Measurements from ENCODE around the gene NOL4L.

The NOL4L gene

GRCh38 chr20:32603046-32603726, 18.1 kb upstream of the NOL4L start:
- peaks cover 3% of the 10 kb centered on the region for H3K4me1 Mint-ChIP-seq
- no peak for TF ChIP-seq CTCF (IDR thresholded peaks at IDR 0.05)
- no peaks in the 10 kb centered on the region for H3K36me3 Mint-ChIP-seq (ENCODE audit: low read depth)
- no peak overlapping the region for H3K27ac Mint-ChIP-seq
- DNase-seq, result no peak
- no peak overlapping the region for H3K4me3 Mint-ChIP-seq
- H3K27me3 Mint-ChIP-seq (ENCODE audit: low read depth, poor library complexity), result peaks cover 9% of the 10 kb centered on the region
- H3K9me3 Mint-ChIP-seq, result no peaks in the 10 kb centered on the region

GRCh38 chr20:32602273-32602672, 17.1 kb upstream of the NOL4L start:
- no peak for DNase-seq
- Mint-ChIP-seq H3K4me1 (peaks cover 5% of the 10 kb centered on the region), H3K27me3 (ENCODE audit: low read depth, poor library complexity) (peaks cover 9% of the 10 kb centered on the region), H3K4me3 (no peak overlapping the region), H3K9me3 (no peaks in the 10 kb centered on the region), H3K36me3 (ENCODE audit: low read depth) (no peaks in the 10 kb centered on the region), H3K27ac (no peak overlapping the region)
- TF ChIP-seq CTCF (IDR thresholded peaks at IDR 0.05), result no peak

GRCh38 chr20:32600681-32601237, 15.6 kb upstream of the NOL4L start:
- Mint-ChIP-seq H3K9me3 (no peaks in the 10 kb centered on the region), H3K4me1 (peaks cover 10% of the 10 kb centered on the region), H3K27ac (no peak overlapping the region), H3K4me3 (no peak overlapping the region), H3K36me3 (ENCODE audit: low read depth) (no peaks in the 10 kb centered on the region), H3K27me3 (ENCODE audit: low read depth, poor library complexity) (peaks cover 9% of the 10 kb centered on the region)
- TF ChIP-seq CTCF (IDR thresholded peaks at IDR 0.05), result no peak
- no peak for DNase-seq

DNA sequence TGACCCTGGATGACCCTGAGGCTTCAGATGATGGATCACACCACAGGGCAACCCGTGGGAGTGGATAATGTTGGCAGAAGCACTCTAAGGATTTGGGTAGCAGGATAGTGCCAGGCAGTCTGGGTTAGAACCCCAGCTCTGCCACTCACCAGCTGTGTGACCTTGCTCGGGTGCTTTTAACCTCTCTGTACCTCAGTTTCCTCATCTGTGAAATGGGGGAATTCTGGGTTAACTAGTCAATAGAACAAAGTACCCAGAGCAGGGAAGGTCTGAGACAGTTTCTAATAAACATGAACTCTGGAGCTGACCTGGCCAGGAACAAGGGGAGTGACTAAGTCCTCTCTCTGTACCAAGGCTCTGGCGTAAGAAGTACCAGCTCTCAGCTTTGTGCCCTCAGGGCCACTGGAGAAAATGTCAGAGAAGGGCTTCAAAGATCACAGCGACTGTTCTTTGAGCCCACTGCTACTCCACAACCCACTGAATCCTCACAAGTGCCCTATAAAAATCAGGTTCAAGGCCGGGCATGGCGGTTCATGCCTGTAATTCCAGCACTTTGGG, 14.7 kb upstream of the NOL4L start:
- H3K9me3 Mint-ChIP-seq, result no peaks in the 10 kb centered on the region
- DNase-seq, result no peak
- peaks cover 10% of the 10 kb centered on the region for H3K4me1 Mint-ChIP-seq
- H3K27me3 Mint-ChIP-seq (ENCODE audit: low read depth, poor library complexity), result peaks cover 9% of the 10 kb centered on the region
- no peak overlapping the region for H3K4me3 Mint-ChIP-seq
- TF ChIP-seq CTCF (IDR thresholded peaks at IDR 0.05), result no peak
- H3K36me3 Mint-ChIP-seq (ENCODE audit: low read depth), result no peaks in the 10 kb centered on the region
- no peak overlapping the region for H3K27ac Mint-ChIP-seq

- Mint-ChIP-seq H3K9me3 (no peaks in the 10 kb centered on the region), H3K36me3 (ENCODE audit: low read depth) (no peaks in the 10 kb centered on the region), H3K27me3 (ENCODE audit: low read depth, poor library complexity) (peaks cover 4% of the 10 kb centered on the region), H3K4me1 (peaks cover 10% of the 10 kb centered on the region), H3K4me3 (no peak overlapping the region), H3K27ac (no peak overlapping the region)
- no peak for TF ChIP-seq CTCF (IDR thresholded peaks at IDR 0.05)
- DNase-seq, result no peak
Measured at GRCh38 chr20:32598606-32599005, 13.5 kb upstream of the NOL4L start.

- H3K27ac Mint-ChIP-seq, result no peak overlapping the region
- no peak for DNase-seq
- TF ChIP-seq CTCF (IDR thresholded peaks at IDR 0.05), result no peak
- no peaks in the 10 kb centered on the region for H3K36me3 Mint-ChIP-seq (ENCODE audit: low read depth)
- H3K4me3 Mint-ChIP-seq, result no peak overlapping the region
- H3K9me3 Mint-ChIP-seq, result no peaks in the 10 kb centered on the region
- peaks cover 10% of the 10 kb centered on the region for H3K4me1 Mint-ChIP-seq
- peaks cover 4% of the 10 kb centered on the region for H3K27me3 Mint-ChIP-seq (ENCODE audit: low read depth, poor library complexity)
Measured at GRCh38 chr20:32597714-32598113, 12.6 kb upstream of the NOL4L start.

Measured in nephron progenitor cell (in vitro differentiated cells).